Fibroblast of lung (primary cell): Measurements from ENCODE around the gene TIMM13. TPM values are rescaled to one million over a fixed set of nuclear protein-coding genes. Genes with fewer than 3 reads are reported as not detected.

Source experiments
- DNase-seq, 2 donors: peaks; one replicate each; pipeline versions ENCODE4 v3.0.0 to v3.0.0-alpha.2; 2010; ENCODE audit warnings: low read depth in 2 of 2
- H2AFZ ChIP-seq: 2 replicates; pipeline ENCODE4 v1.5.1; 2012; ENCODE audit warnings: low read length, control low read depth, inconsistent platforms
- H3K27ac ChIP-seq: 2 replicates; pipeline ENCODE4 v1.5.1; 2011; ENCODE audit warnings: low read length, control low read depth; ENCODE audit not compliant: insufficient read depth
- H3K27me3 ChIP-seq: 2 replicates; pipeline ENCODE4 v1.5.1; 2011; ENCODE audit warnings: mild to moderate bottlenecking, low read length; ENCODE audit not compliant: control insufficient read depth, insufficient read depth
- H3K36me3 ChIP-seq: 2 replicates; pipeline ENCODE4 v1.5.1; 2011; ENCODE audit warnings: low read length; ENCODE audit not compliant: control insufficient read depth, insufficient read depth
- H3K4me1 ChIP-seq: 2 replicates; pipeline ENCODE4 v1.5.1; 2011; ENCODE audit warnings: low read length; ENCODE audit not compliant: control insufficient read depth, insufficient read depth; ENCODE audit errors: extremely low read depth
- H3K4me2 ChIP-seq: 2 replicates; pipeline ENCODE4 v1.5.1; 2011; ENCODE audit warnings: low read length, control low read depth; ENCODE audit not compliant: insufficient read depth; ENCODE audit errors: extremely low read depth
- H3K4me3 ChIP-seq, 4 experiments: fragments of 200-600 bp in 1 of 4; sonication (generic) in 1 of 4; replicated peaks in 1 of 4; 2 replicates each; pipeline ENCODE4 v1.5.1; 2011 to 2016; ENCODE audit warnings: low read length in 4 of 4, low read depth in 3 of 4, mild to moderate bottlenecking in 3 of 4, control low read depth in 2 of 4, inconsistent platforms in 1 of 4, mixed read lengths in 1 of 4; ENCODE audit not compliant: insufficient read depth in 1 of 4; ENCODE audit errors: control extremely low read depth in 1 of 4
- H3K79me2 ChIP-seq: 2 replicates; pipeline ENCODE4 v1.5.1; 2012; ENCODE audit warnings: mild to moderate bottlenecking, low read length, inconsistent platforms; ENCODE audit not compliant: control insufficient read depth, insufficient read depth
- H3K9ac ChIP-seq: 2 replicates; pipeline ENCODE4 v1.5.1; 2011; ENCODE audit warnings: mild to moderate bottlenecking, low read length, control low read depth; ENCODE audit not compliant: insufficient read depth
- H3K9me3 ChIP-seq: 2 replicates; pipeline ENCODE4 v1.5.1; 2012; ENCODE audit warnings: low read depth, low read length; ENCODE audit not compliant: control insufficient read depth, insufficient read depth
- H4K20me1 ChIP-seq: 2 replicates; pipeline ENCODE4 v1.5.1; 2011; ENCODE audit warnings: low read length; ENCODE audit not compliant: control insufficient read depth, insufficient read depth; ENCODE audit errors: extremely low read depth
- EZH2 ChIP-seq: IDR thresholded peaks from 2 replicates; pipeline ENCODE4 v1.5.1; 2012; ENCODE audit warnings: low read length, control low read depth, mild to moderate bottlenecking; ENCODE audit errors: missing control alignments
- polyA plus RNA-seq, 2 donors: library from polyadenylated mRNA; depleted of rRNA in 1 of 2; stranded (reverse) in 1 of 2; unstranded in 1 of 2; fragments of >200 nt; gene quantifications; 2 replicates each; pipeline ENCODE4 v1.2.1, GENCODE V29; 2011 to 2012; ENCODE audit warnings: missing spikeins in 1 of 2
- total RNA-seq: library from RNA; depleted of rRNA; stranded (reverse); fragments of >200 nt; gene quantifications from 2 replicates; pipeline ENCODE4 v1.2.1, GENCODE V29; 2014
- TF ChIP-seq, protein P1 (sequence below), 2 donors: IDR thresholded peaks in 1 of 2; conservative IDR thresholded peaks in 1 of 2; 1 replicate in 1 of 2; 2 replicates in 1 of 2; pipeline ENCODE4 v1.5.1; 2011 to 2012; ENCODE audit warnings: low read length in 2 of 2, control low read depth in 1 of 2, inconsistent platforms in 1 of 2, low read depth in 1 of 2, mild to moderate bottlenecking in 1 of 2

Gene TIMM13
- total and polyA plus RNA-seq, 2 donors (not counting 1 experiment from before 2014, with no cell fraction given) = 14.1 to 27.6 TPM

GRCh38 chr19:2411709-2412108 is 15.7 kb downstream of the TIMM13 start:
- no peaks in the 10 kb centered on the region for H3K9me3 ChIP-seq
- no peaks in the 10 kb centered on the region for H3K27me3 ChIP-seq
- DNase-seq = no peak
- no peak overlapping the region for H3K4me3 ChIP-seq
- TF ChIP-seq, protein P1, sequence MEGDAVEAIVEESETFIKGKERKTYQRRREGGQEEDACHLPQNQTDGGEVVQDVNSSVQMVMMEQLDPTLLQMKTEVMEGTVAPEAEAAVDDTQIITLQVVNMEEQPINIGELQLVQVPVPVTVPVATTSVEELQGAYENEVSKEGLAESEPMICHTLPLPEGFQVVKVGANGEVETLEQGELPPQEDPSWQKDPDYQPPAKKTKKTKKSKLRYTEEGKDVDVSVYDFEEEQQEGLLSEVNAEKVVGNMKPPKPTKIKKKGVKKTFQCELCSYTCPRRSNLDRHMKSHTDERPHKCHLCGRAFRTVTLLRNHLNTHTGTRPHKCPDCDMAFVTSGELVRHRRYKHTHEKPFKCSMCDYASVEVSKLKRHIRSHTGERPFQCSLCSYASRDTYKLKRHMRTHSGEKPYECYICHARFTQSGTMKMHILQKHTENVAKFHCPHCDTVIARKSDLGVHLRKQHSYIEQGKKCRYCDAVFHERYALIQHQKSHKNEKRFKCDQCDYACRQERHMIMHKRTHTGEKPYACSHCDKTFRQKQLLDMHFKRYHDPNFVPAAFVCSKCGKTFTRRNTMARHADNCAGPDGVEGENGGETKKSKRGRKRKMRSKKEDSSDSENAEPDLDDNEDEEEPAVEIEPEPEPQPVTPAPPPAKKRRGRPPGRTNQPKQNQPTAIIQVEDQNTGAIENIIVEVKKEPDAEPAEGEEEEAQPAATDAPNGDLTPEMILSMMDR (conservative IDR thresholded peaks at IDR 0.05 in 1 of 2, IDR thresholded peaks at IDR 0.05 in 1 of 2; ENCODE audit: low read depth in 1 of 2, low read length in 2 of 2) = no peak
- no peak for TF ChIP-seq EZH2
- no peaks in the 10 kb centered on the region for H4K20me1 ChIP-seq
- H3K9ac ChIP-seq = no peak overlapping the region
- H3K4me1 ChIP-seq = no peaks in the 10 kb centered on the region
- H3K36me3 ChIP-seq = peaks cover 4% of the 10 kb centered on the region
- no peak overlapping the region for H2AFZ ChIP-seq
- H3K4me2 ChIP-seq = no peak overlapping the region
- no peak overlapping the region for H3K27ac ChIP-seq
- no peaks in the 10 kb centered on the region for H3K79me2 ChIP-seq

DNA sequence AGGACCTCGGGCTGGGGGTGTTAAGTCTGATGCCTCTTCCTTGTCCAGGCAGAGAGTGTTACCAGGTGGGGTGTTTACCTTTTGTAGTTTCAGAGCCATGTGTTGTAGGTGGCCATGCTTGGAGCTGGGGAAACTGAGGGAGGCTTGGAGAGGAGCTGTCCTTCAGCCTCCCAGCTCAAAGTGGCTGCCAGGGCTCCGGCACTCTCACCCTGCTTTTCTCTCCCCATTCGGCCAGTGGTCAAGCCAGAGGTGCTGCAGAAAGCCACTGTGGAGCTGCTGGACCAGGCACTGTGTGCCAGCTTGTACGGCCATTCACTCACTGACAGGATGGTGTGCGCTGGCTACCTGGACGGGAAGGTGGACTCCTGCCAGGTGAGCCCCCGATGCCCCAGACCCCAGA is 17.4 kb downstream of the TIMM13 start:
- Histone ChIP-seq H2AFZ (no peak overlapping the region), H3K9me3 (no peaks in the 10 kb centered on the region), H3K27me3 (no peaks in the 10 kb centered on the region), H3K9ac (no peak overlapping the region), H3K4me3 (no peak overlapping the region), H3K4me2 (no peak overlapping the region), H4K20me1 (no peaks in the 10 kb centered on the region), H3K79me2 (no peaks in the 10 kb centered on the region), H3K4me1 (no peaks in the 10 kb centered on the region), H3K27ac (no peak overlapping the region), H3K36me3 (no peaks in the 10 kb centered on the region)
- DNase-seq = no peak
- TF ChIP-seq, protein P1 (conservative IDR thresholded peaks at IDR 0.05 in 1 of 2, IDR thresholded peaks at IDR 0.05 in 1 of 2; ENCODE audit: low read depth in 1 of 2, low read length in 2 of 2) = no peak
- TF ChIP-seq EZH2 = no peak

- Histone ChIP-seq H3K27ac (no peak overlapping the region), H3K4me1 (no peaks in the 10 kb centered on the region), H2AFZ (no peak overlapping the region), H3K27me3 (no peaks in the 10 kb centered on the region), H3K4me3 (no peak overlapping the region), H3K9ac (no peak overlapping the region), H3K9me3 (no peaks in the 10 kb centered on the region), H4K20me1 (no peaks in the 10 kb centered on the region), H3K4me2 (no peak overlapping the region), H3K79me2 (no peaks in the 10 kb centered on the region), H3K36me3 (no peaks in the 10 kb centered on the region)
- no peak for TF ChIP-seq EZH2
- TF ChIP-seq, protein P1 (conservative IDR thresholded peaks at IDR 0.05 in 1 of 2, IDR thresholded peaks at IDR 0.05 in 1 of 2; ENCODE audit: low read depth in 1 of 2, low read length in 2 of 2) = no peak
- DNase-seq = no peak
Measured at GRCh38 chr19:2409352-2409912, 18.0 kb downstream of the TIMM13 start.
